GM21723 (cell line): ENCODE measurements around the gene GPR150.

Experiments used
- ATAC-seq: cut with Tn5 transposase; IDR thresholded peaks from one replicate; pipeline ENCODE4 v1.9.1; 2021; ENCODE audit warnings: mild to moderate bottlenecking, moderate library complexity; ENCODE audit not compliant: unreplicated experiment

GPR150 gene

GRCh38 chr5:95649842-95650620 lies 30.1 kb downstream of the GPR150 start:
- no peak for ATAC-seq

GRCh38 chr5:95652849-95653248 lies 33.0 kb downstream of the GPR150 start:
- no peak for ATAC-seq

GRCh38 chr5:95654196-95654595 lies 34.3 kb downstream of the GPR150 start:
- ATAC-seq, result no peak

- no peak for ATAC-seq
Observed at GRCh38 chr5:95655575-95655974, 35.7 kb downstream of the GPR150 start.

- no peak for ATAC-seq
Observed at GRCh38 chr5:95660060-95660459, 40.2 kb downstream of the GPR150 start.

GRCh38 chr5:95662946-95663345 lies 43.1 kb downstream of the GPR150 start:
- ATAC-seq, result no peak

GRCh38 chr5:95664204-95664786 lies 44.4 kb downstream of the GPR150 start:
- no peak for ATAC-seq

- ATAC-seq, result no peak
Observed at GRCh38 chr5:95667061-95667618, 47.3 kb downstream of the GPR150 start.

GRCh38 chr5:95667678-95668077 lies 47.8 kb downstream of the GPR150 start:
- ATAC-seq, result no peak

- no peak for ATAC-seq
Observed at GRCh38 chr5:95668216-95668615, 48.3 kb downstream of the GPR150 start.

GRCh38 chr5:95668728-95669127 lies 48.8 kb downstream of the GPR150 start:
- no peak for ATAC-seq

- ATAC-seq, result no peak
Observed at GRCh38 chr5:95669540-95669939, 49.7 kb downstream of the GPR150 start.

- no peak for ATAC-seq
Observed at GRCh38 chr5:95669985-95670384, 50.1 kb downstream of the GPR150 start.

- no peak for ATAC-seq
Observed at GRCh38 chr5:95670568-95670967, 50.7 kb downstream of the GPR150 start.
